HL-60 (cell line): ENCODE data around the gene BAIAP2.
A peak's percentile ranks its signal among the peaks of the same experiment; 100 is the strongest.

Experiments used
- DNase-seq, 2 experiments: peaks; one replicate each; pipeline ENCODE4 v3.0.0-alpha.2; 2010 to 2020; ENCODE audit warnings: low read depth in 1 of 2, low spot score in 1 of 2
- H3K27ac ChIP-seq: fragments of 250-450 bp; sonication (Bioruptor Pico); replicated peaks from 2 replicates; pipeline ENCODE4 v1.5.1; 2020; ENCODE audit warnings: mild to moderate bottlenecking, moderate library complexity
- H3K27me3 ChIP-seq: fragments of 250-450 bp; sonication (Bioruptor Pico); 2 replicates; pipeline ENCODE4 v1.5.1; 2021; ENCODE audit warnings: mild to moderate bottlenecking, moderate library complexity; ENCODE audit not compliant: insufficient read depth, poor library complexity, severe bottlenecking
- H3K4me3 ChIP-seq: replicated peaks from 2 replicates; pipeline ENCODE4 v1.5.1; 2011; ENCODE audit warnings: mild to moderate bottlenecking, control low read depth, low read length; ENCODE audit not compliant: insufficient read depth
- CTCF ChIP-seq: IDR thresholded peaks from one replicate; pipeline ENCODE4 v1.5.1; 2011; ENCODE audit warnings: low read length, control low read depth, inconsistent platforms; ENCODE audit not compliant: insufficient read depth
- GABPA ChIP-seq: IDR thresholded peaks from 2 replicates; pipeline ENCODE4 v1.6.1; 2012; ENCODE audit warnings: low read depth
- POLR2AphosphoS5 ChIP-seq: IDR thresholded peaks from 2 replicates; pipeline ENCODE4 v1.6.1; 2012; ENCODE audit warnings: low read depth
- REST ChIP-seq: IDR thresholded peaks from 2 replicates; pipeline ENCODE4 v1.6.1; 2012; ENCODE audit warnings: low read depth; ENCODE audit not compliant: insufficient replicate concordance
- SPI1 ChIP-seq: IDR thresholded peaks from 2 replicates; pipeline ENCODE4 v1.6.1; 2012; ENCODE audit warnings: low read depth, mild to moderate bottlenecking, borderline replicate concordance

The BAIAP2 gene

GRCh38 chr17:81157848-81158687 is 123.1 kb downstream of the BAIAP2 start:
- Histone ChIP-seq H3K4me3 (no peak overlapping the region), H3K27ac (no peak overlapping the region), H3K27me3 (no peaks in the 10 kb centered on the region)
- no peak for DNase-seq
- TF ChIP-seq CTCF (no peak), POLR2AphosphoS5 (no peak), REST (no peak), SPI1 (no peak), GABPA (no peak)

GRCh38 chr17:81158688-81159590 is 124.0 kb downstream of the BAIAP2 start:
- H3K27me3 ChIP-seq, result no peaks in the 10 kb centered on the region
- TF ChIP-seq REST (no peak), SPI1 (no peak), POLR2AphosphoS5 (no peak), GABPA (no peak), CTCF (no peak)
- no peak overlapping the region for H3K4me3 ChIP-seq
- H3K27ac ChIP-seq, result no peak overlapping the region
- DNase-seq, result no peak

- Histone ChIP-seq H3K27ac (peak overlapping the region; percentile 27), H3K27me3 (peaks cover 2% of the 10 kb centered on the region), H3K4me3 (peak overlapping the region; percentile 30)
- TF ChIP-seq REST (no peak), SPI1 (no peak), GABPA (no peak)
- no peak for DNase-seq
Observed at GRCh38 chr17:81159611-81160265, 124.8 kb downstream of the BAIAP2 start.
